SU-DHL-6 (cell line): Measurements from ENCODE around the gene ATP6V1C2.

Experiments used
- H2AFZ ChIP-seq: fragments of 200-600 bp; sonication (generic); 2 replicates; pipeline ENCODE4 v1.6.1; 2014; ENCODE audit warnings: low read depth, mild to moderate bottlenecking, moderate library complexity, mixed read lengths, antibody characterized with exemption, low read length; ENCODE audit not compliant: severe bottlenecking
- H3F3A ChIP-seq: fragments of 200-600 bp; shearing (Covaris generic); 2 replicates; pipeline ENCODE4 v1.6.0; 2016; ENCODE audit warnings: antibody characterized with exemption, mild to moderate bottlenecking; ENCODE audit not compliant: insufficient read depth
- H3K27ac ChIP-seq: fragments of 200-600 bp; sonication (generic); 2 replicates; pipeline ENCODE4 v1.5.1; 2016; ENCODE audit warnings: low read depth, mild to moderate bottlenecking, low read length, moderate library complexity, mixed read lengths
- H3K27me3 ChIP-seq: fragments of 200-600 bp; sonication (generic), shearing (Covaris generic); 2 replicates; pipeline ENCODE4 v1.6.0; 2014; ENCODE audit warnings: mild to moderate bottlenecking, low read length
- H3K36me3 ChIP-seq: fragments of 200-600 bp; sonication (generic); 2 replicates; pipeline ENCODE4 v1.6.1; 2014; ENCODE audit warnings: mild to moderate bottlenecking, low read length, mixed read lengths
- H3K4me2 ChIP-seq: fragments of 300-600, 200-600 bp; shearing (Covaris generic), sonication (generic); 2 replicates; pipeline ENCODE4 v1.6.0; 2014; ENCODE audit warnings: low read length, low read depth, mild to moderate bottlenecking; ENCODE audit not compliant: poor library complexity, severe bottlenecking
- H3K4me3 ChIP-seq: fragments of 200-600 bp; sonication (generic); 2 replicates; pipeline ENCODE4 v1.5.1; 2014; ENCODE audit warnings: antibody characterized with exemption, low read length, mild to moderate bottlenecking, mixed read lengths; ENCODE audit not compliant: insufficient read depth, poor library complexity, severe bottlenecking
- H3K79me2 ChIP-seq: fragments of 200-600 bp; sonication (generic); 2 replicates; pipeline ENCODE4 v1.6.1; 2014; ENCODE audit warnings: mild to moderate bottlenecking, low read length, moderate library complexity; ENCODE audit not compliant: insufficient read depth
- H3K9ac ChIP-seq: fragments of 200-600 bp; sonication (generic); 2 replicates; pipeline ENCODE4 v1.7.0; 2014; ENCODE audit warnings: mild to moderate bottlenecking, low read length
- H3K9me2 ChIP-seq: fragments of 200-600 bp; sonication (generic); replicated peaks from 2 replicates; pipeline ENCODE4 v1.6.1; 2014; ENCODE audit warnings: low read length; ENCODE audit not compliant: insufficient read depth
- H3K9me3 ChIP-seq: fragments of 200-600 bp; sonication (generic); 2 replicates; pipeline ENCODE4 v1.6.1; 2014; ENCODE audit warnings: low read length, mixed read lengths; ENCODE audit not compliant: insufficient read depth
- H4K20me1 ChIP-seq: fragments of 200-600 bp; sonication (generic); 2 replicates; pipeline ENCODE4 v1.6.1; 2014; ENCODE audit warnings: low read depth, mild to moderate bottlenecking, antibody characterized with exemption, low read length, moderate library complexity, mixed read lengths
- CTCF ChIP-seq: fragments of 200-600 bp; sonication (generic); IDR thresholded peaks from one replicate; pipeline ENCODE4 v1.5.1; 2017; ENCODE audit warnings: antibody characterized with exemption, mild to moderate bottlenecking, low read length, moderate library complexity; ENCODE audit not compliant: insufficient read depth, poor library complexity, severe bottlenecking
- EZH2phosphoT487 ChIP-seq: fragments of 200-600 bp; sonication (generic), shearing (Covaris generic); conservative IDR thresholded peaks from 2 replicates; pipeline ENCODE4 v1.6.1; 2018; ENCODE audit warnings: mild to moderate bottlenecking, antibody characterized with exemption, low read length, moderate library complexity, mixed read lengths

ATP6V1C2 gene

GRCh38 chr2:10795508-10796046, 74.1 kb downstream of the ATP6V1C2 start:
- Histone ChIP-seq H3K36me3 (peaks cover 50% of the 10 kb centered on the region), H3K79me2 (peaks cover 57% of the 10 kb centered on the region)

GRCh38 chr2:10796703-10797102, 75.3 kb downstream of the ATP6V1C2 start:
- Histone ChIP-seq H3K4me3 (no peak overlapping the region), H3K9ac (no peak overlapping the region), H4K20me1 (peaks cover 24% of the 10 kb centered on the region), H3K27ac (no peak overlapping the region), H3K9me2 (no peaks in the 10 kb centered on the region), H3K9me3 (no peaks in the 10 kb centered on the region), H3K4me2 (no peak overlapping the region), H3K27me3 (no peaks in the 10 kb centered on the region), H3K36me3 (peaks cover 56% of the 10 kb centered on the region), H2AFZ (no peak overlapping the region), H3K79me2 (peaks cover 68% of the 10 kb centered on the region), H3F3A (no peaks in the 10 kb centered on the region; the same call in 1 of the 2 replicates)
- TF ChIP-seq EZH2phosphoT487 (no peak), CTCF (no peak)

More at GRCh38 chr2:10795508-10796046, 74.1 kb downstream of the ATP6V1C2 start:
- Histone ChIP-seq H3K9ac (no peak overlapping the region), H3K4me2 (no peak overlapping the region), H3K27me3 (no peaks in the 10 kb centered on the region), H4K20me1 (peaks cover 24% of the 10 kb centered on the region), H2AFZ (no peak overlapping the region), H3K27ac (no peak overlapping the region), H3K9me2 (no peaks in the 10 kb centered on the region), H3K4me3 (no peak overlapping the region), H3F3A (no peaks in the 10 kb centered on the region; the same call in 1 of the 2 replicates), H3K9me3 (no peaks in the 10 kb centered on the region)
- no peak for TF ChIP-seq CTCF
- no peak for TF ChIP-seq EZH2phosphoT487

- Histone ChIP-seq H3K9me3 (no peaks in the 10 kb centered on the region), H3K9ac (no peak overlapping the region), H3F3A (peaks cover 3% of the 10 kb centered on the region; the same call in 1 of the 2 replicates), H3K27ac (no peak overlapping the region), H3K9me2 (no peaks in the 10 kb centered on the region), H3K79me2 (peaks cover 86% of the 10 kb centered on the region), H4K20me1 (peaks cover 33% of the 10 kb centered on the region), H2AFZ (no peak overlapping the region), H3K4me2 (no peak overlapping the region), H3K4me3 (no peak overlapping the region), H3K27me3 (no peaks in the 10 kb centered on the region), H3K36me3 (peaks cover 53% of the 10 kb centered on the region)
- TF ChIP-seq CTCF = no peak
- TF ChIP-seq EZH2phosphoT487 = no peak
Measured at GRCh38 chr2:10798783-10799182, 77.4 kb downstream of the ATP6V1C2 start.

GRCh38 chr2:10800163-10800562, 78.7 kb downstream of the ATP6V1C2 start:
- peaks cover 33% of the 10 kb centered on the region for H4K20me1 ChIP-seq
- H3K9ac ChIP-seq = no peak overlapping the region
- H3K4me2 ChIP-seq = no peak overlapping the region
- peaks cover 48% of the 10 kb centered on the region for H3K36me3 ChIP-seq
- H3K9me3 ChIP-seq = no peaks in the 10 kb centered on the region
- H3K4me3 ChIP-seq = no peak overlapping the region
- peaks cover 85% of the 10 kb centered on the region for H3K79me2 ChIP-seq
- peaks cover 3% of the 10 kb centered on the region; the same call in 1 of the 2 replicates for H3F3A ChIP-seq
- no peak for TF ChIP-seq CTCF
- TF ChIP-seq EZH2phosphoT487 = no peak
- no peaks in the 10 kb centered on the region for H3K27me3 ChIP-seq
- H3K27ac ChIP-seq = no peak overlapping the region; the same call in 1 of the 2 replicates
- no peaks in the 10 kb centered on the region for H3K9me2 ChIP-seq
- H2AFZ ChIP-seq = no peak overlapping the region
